Activated CD8-positive, alpha-beta memory T cell treated with anti-CD3 and anti-CD28 coated beads for 36 hours (primary cell): ENCODE results near the gene SLC38A8. TPM values are rescaled to one million over a fixed set of nuclear protein-coding genes. Genes with fewer than 3 reads are reported as not detected.

Experiments used
- CTCF ChIA-PET: fragments of 350-600 bp; sonication (Branson Sonifier 250); formaldehyde crosslinking; loops from one replicate; lab custom pipeline; 2021; ENCODE audit warnings: antibody characterized with exemption; lab: Charles Lee
- POLR2A ChIA-PET: fragments of 350-600 bp; sonication (Branson Sonifier 250); formaldehyde crosslinking; loops from one replicate; lab custom pipeline; 2021; ENCODE audit warnings: antibody characterized with exemption; lab: Charles Lee
- total RNA-seq, 2 experiments: library from RNA; stranded (reverse); gene quantifications; one replicate each; pipeline ENCODE4 v1.2.3, GENCODE V29; 2021

Gene SLC38A8
- total RNA-seq, 2 experiments from 2014 or later, result not detected

GRCh38 chr16:84018710-84019109 is 23.9 kb downstream of the SLC38A8 start:
- ChIA-PET POLR2A (no interaction called here), CTCF (no interaction called here)

DNA sequence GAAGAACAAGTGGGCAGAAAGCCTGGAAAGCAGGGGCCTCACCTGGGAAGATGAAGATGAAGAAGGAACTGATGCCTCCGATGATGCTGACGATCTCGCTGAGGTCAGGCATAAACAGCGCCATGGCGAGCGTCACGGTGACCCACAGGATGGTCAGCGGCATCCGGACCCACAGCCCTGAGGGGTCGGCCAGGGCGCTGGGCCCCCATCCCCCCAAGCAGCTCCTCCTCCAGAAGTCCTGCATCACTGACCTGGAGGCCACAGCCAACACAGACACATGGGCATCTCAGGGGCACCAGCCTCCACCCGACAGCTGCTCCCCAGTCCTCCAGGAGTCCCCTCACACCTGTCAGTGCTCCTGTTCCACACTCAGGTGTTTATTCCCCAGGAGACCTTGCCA is 26.1 kb downstream of the SLC38A8 start:
- CTCF ChIA-PET, result no interaction called here
- POLR2A ChIA-PET, result no interaction called here

DNA sequence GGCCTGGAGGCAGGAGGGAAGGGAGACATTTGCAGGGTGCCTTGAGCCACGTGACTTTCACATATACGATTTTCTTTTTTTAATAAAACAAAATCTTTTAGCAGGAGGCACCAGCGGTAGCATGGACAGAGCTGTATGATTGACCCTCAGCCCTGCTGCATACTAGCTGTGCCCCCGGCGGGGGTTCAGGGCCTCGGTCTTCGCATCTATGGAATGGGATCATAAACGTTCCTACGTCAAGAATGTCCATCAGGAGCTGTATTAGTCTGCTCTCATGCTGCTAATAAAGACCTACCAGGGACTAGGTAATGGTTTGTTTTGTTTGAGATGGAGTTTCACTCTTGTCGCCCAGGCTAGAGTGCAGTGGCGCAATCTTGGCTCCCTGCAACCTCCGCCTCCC is 27.2 kb downstream of the SLC38A8 start:
- ChIA-PET POLR2A (no interaction called here), CTCF (no interaction called here)

DNA sequence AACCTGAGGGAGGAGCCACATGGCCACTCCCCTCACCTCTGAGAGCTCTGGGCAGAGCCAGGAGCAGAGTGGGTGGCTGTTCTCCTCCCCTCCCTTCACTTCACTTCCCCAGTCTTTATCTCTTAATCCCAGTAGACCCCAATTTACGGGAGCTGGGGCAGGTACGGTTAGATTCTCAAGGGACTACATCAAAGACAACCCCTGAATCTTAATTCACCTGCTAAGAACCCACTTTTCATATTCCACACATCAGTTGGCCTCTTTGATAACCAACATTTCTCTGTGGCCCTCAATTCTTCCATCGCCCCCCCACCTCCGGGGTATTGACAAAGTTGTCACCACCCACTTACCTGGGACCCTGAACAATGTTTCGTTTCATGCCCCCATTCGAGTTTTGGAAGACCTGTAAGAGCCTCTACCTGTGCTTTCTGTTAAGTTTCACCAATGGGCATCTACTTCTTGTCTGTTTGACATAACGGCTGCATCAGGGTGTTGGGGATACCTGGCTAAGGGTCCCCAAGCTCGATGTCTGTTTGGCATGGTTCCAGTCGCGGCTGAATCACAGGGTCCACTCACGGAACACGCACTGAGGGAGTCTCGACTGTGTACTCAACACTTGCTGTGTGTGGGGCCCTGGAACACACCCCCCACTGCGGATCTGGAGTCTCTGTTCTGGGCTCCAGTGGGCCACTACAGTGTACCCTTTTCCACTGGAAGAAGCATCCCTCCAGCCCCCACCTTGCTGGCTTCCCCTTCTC is 27.8 kb downstream of the SLC38A8 start:
- POLR2A ChIA-PET, result no interaction called here
- CTCF ChIA-PET, result interaction anchor here (0.5 kb wide), 1 partner anchor 1210 kb away, joined by 3 read pairs; no protein-coding TSS in a partner anchor

DNA sequence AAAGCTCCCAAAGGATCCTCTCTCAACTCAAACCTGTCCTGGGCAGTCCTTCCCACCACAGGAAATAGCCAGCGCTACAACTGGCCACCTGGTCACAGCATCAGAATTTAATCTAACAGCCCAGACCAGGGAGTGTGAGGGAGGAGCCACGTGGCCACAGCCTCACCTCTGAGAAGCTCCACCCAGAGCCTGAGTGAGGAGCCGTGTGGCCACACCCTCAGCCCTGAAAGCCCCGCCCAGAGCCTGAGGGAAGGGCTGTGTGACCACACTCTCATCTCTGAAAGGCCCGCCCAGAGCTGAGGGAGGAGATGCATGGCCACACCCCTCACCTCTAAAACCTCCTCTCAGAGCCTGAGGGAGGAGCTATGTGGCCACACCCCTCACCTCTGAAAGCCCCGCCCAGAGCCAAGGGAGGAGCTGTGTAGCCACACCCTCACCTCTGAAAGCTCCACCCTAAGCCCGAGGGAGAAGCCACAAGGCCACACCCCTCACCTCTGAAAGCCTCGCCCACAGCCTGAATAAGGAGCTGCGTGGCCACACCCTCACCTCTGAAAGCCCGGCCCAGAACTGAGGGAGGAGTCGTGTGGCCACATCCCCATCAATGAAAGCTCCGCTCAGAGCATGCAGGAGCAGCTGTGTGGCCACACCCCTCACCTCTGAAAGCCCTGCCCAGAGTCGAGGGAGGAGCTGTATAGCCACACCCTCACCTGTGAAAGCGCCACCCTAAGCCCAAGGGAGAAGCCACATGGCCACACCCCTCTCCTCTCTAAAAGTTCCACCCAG is 28.6 kb downstream of the SLC38A8 start:
- POLR2A ChIA-PET, result no interaction called here
- CTCF ChIA-PET, result interaction anchor here (0.5 to 0.7 kb wide), 2 partner anchors 294 to 1210 kb away, joined by 3 read pairs; no protein-coding TSS in a partner anchor

GRCh38 chr16:84009282-84009681 is 33.3 kb downstream of the SLC38A8 start:
- CTCF ChIA-PET, result no interaction called here
- POLR2A ChIA-PET, result no interaction called here

- ChIA-PET POLR2A (no interaction called here), CTCF (interaction anchor here (0.7 to 0.9 kb wide), 2 partner anchors 51 to 169 kb away, joined by 3 read pairs; no protein-coding TSS in a partner anchor)
These were observed 34.6 kb downstream of the SLC38A8 start for GRCh38 chr16:84007965-84008364.

- POLR2A ChIA-PET, result no interaction called here
- CTCF ChIA-PET, result no interaction called here
These were observed 35.1 kb downstream of the SLC38A8 start for GRCh38 chr16:84007520-84007919.

DNA sequence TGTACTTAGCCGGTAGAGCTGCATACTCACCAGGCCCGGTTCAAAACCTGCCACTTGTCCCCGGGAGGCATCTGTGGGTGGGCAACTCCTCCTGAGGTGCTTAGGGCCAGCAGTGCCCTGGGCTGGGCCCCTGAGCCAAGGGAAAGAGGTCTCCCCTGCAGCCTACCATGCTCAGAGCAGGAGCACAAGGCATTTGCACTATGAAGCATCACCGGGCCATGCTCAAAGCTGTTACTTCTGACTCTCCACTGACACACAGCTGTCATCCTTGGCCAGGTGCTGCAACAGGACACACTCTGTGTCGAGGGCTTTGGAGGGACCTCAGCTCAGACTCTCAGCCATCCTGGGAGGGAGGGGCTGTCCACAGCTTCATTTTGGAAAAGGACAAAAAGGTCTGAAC is 37.2 kb downstream of the SLC38A8 start:
- POLR2A ChIA-PET, result no interaction called here
- CTCF ChIA-PET, result no interaction called here

- POLR2A ChIA-PET, result no interaction called here
- CTCF ChIA-PET, result no interaction called here
These were observed 38.2 kb downstream of the SLC38A8 start for GRCh38 chr16:84004442-84004841.

DNA sequence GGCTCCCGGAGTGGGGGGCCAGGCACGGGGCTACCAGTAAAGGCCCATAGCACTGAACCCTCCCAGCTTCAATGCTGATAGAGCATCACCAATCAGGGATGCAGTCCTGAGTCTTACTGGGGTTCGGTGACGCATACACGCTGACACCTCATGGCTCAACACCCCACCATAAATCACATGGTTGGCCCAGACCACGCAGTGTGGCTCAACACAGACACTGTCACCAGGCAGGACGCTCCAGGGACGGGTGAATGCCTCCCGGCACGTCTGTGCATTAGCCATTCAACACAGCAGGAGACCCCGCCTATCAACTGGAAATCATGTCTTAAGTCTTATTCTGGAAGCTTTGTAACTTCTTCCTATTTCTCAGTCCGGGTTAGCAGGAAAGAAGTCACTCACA is 39.6 kb downstream of the SLC38A8 start:
- CTCF ChIA-PET, result no interaction called here
- POLR2A ChIA-PET, result no interaction called here

DNA sequence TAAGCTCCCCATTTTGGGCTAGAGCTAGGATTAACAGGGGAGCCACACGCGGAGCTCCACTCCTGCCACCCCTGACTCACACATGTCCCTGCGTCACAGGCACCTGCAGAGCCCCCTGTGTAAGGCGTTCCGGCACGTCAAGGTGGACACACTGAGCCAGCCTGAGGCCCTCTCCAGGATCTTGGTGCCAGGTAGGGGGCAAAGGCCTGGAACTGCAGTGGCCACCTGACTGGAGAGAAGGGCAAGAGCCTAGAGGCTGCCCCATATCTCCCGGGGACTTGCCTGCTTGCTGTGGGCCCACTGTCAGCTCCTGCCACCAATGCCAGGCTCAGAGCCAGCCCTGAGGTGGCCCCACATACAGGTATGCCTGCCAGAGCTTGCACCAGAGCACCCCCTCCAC is 40.9 kb downstream of the SLC38A8 start:
- POLR2A ChIA-PET, result no interaction called here
- CTCF ChIA-PET, result interaction anchor here (0.8 kb wide), 1 partner anchor 9 kb away, joined by 3 read pairs; no protein-coding TSS in a partner anchor

GRCh38 chr16:84000989-84001642 is 41.5 kb downstream of the SLC38A8 start:
- ChIA-PET POLR2A (no interaction called here), CTCF (no interaction called here)

- ChIA-PET CTCF (no interaction called here), POLR2A (no interaction called here)
These were observed 44.5 kb downstream of the SLC38A8 start for GRCh38 chr16:83998091-83998490.

DNA sequence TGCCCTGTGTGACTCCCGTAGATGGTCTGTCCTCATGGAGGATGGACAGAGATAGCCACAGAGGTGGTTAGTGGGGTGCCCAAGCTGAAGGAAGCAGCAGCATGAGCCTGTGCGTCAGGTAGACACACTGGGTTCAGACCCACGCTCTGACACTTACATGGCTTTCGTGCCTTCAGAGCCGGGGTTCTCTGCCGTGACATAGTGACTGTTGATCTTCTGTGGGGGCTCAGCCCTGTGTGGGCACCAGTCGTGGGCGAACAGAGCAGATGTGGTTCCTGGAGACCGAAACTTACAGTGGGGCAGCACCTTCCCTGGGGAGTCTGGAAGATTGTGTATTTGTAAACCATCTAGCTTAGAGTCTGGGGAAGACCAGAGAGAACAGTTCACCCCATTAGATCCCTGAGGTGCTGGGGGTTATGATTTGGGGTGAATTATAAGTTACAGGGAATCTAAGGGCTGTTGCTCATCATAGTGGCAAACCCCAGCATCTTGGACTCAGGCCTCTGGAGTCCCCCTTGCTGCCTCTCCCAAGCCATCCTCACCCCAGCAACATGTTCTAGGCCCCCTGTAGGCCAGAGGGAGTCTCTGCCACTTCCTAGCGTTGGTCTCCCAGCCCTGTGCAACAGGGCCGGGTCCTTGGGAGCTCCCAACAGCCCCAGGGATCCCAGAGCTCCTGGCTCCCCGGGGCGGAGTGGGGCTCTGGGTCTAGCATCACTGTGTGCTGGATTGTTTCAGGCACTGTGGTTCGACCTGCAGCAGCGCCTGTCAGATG is 45.9 kb downstream of the SLC38A8 start:
- ChIA-PET POLR2A (no interaction called here), CTCF (no interaction called here)

GRCh38 chr16:83995754-83996153 is 46.8 kb downstream of the SLC38A8 start:
- ChIA-PET CTCF (interaction anchor here (1.0 kb wide), 1 partner anchor 39 kb away, joined by 3 read pairs; no protein-coding TSS in a partner anchor), POLR2A (no interaction called here)

DNA sequence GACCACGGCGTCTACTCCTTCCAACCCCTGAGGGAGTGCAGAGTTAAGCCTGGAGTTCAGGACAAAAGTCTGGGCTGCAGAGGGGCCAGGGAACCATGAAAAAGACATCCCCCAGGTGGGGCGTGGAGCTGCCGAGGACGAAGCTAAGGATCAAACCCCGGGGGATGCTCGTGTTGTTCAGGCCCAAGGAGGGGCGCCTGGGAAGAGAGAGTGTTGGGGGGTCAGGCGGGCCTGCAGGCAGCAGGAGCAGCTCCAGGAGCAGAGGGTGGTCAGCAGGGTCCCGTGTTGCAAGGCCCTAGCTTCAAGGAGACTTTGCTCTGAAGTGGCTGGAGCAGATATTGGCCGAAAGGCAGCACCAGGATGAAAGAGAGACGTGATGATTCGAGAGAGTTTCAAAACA is 47.9 kb downstream of the SLC38A8 start:
- POLR2A ChIA-PET, result no interaction called here
- CTCF ChIA-PET, result no interaction called here

- POLR2A ChIA-PET, result no interaction called here
These were observed 48.5 kb downstream of the SLC38A8 start for GRCh38 chr16:83994087-83994486.

GRCh38 chr16:83992624-83993023 is 50.0 kb downstream of the SLC38A8 start:
- POLR2A ChIA-PET, result no interaction called here

More at GRCh38 chr16:83994087-83994486, 48.5 kb downstream of the SLC38A8 start:
- CTCF ChIA-PET, result no interaction called here

More at GRCh38 chr16:83992624-83993023, 50.0 kb downstream of the SLC38A8 start:
- CTCF ChIA-PET, result interaction anchor here (0.7 kb wide), 1 partner anchor 144 kb away, joined by 4 read pairs; no protein-coding TSS in a partner anchor
